ENCODE results near the gene EHMT2.
"Not testable (repeated sequence)": the region's sequence is repeated elsewhere in the genome, so short reads cannot be mapped to it uniquely, and the experiment has no call there.

EHMT2 gene

GRCh38 chr6:31897612-31898382 is at the start of gene EHMT2:
Gene EHMT2, minus strand, starts transcription at chr6:31897698. Its CDS starts 21 bp downstream, at chr6:31897677.
- FAIRE-seq: no peak

DNA sequence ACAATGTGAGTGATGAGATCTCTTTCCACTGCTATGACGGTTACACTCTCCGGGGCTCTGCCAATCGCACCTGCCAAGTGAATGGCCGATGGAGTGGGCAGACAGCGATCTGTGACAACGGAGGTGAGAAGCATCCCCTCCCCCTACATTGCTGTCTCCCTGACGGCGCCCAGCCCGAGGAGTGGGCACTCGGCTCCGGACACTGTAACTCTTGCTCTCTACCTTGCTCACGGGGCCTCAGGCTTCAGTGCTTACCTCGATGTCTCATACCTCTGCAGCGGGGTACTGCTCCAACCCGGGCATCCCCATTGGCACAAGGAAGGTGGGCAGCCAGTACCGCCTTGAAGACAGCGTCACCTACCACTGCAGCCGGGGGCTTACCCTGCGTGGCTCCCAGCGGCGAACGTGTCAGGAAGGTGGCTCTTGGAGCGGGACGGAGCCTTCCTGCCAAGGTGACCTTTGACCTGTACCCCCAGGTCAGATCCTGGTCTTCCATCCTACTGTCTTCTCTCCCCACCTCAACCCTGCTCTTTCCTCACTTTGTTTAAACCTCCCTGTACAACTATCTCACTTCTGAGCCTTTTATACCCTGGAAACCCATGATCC is 49.7 kb upstream of the EHMT2 start:
- FAIRE-seq: no peak

DNA sequence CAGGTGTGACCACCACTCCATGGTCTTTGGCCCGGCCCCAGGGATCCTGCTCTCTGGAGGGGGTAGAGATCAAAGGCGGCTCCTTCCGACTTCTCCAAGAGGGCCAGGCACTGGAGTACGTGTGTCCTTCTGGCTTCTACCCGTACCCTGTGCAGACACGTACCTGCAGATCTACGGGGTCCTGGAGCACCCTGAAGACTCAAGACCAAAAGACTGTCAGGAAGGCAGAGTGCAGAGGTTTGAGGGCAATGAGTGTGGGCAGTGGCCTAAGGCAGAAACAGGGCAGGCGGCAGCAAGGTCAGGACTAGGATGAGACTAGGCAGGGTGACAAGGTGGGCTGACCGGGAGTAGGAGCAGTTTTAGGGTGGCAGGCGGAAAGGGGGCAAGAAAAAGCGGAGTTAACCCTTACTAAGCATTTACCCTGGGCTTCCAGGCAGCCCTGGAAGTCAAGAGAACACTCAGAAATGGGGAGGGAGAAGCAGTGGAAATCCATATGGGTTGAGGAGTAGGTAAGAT is 48.9 kb upstream of the EHMT2 start:
- FAIRE-seq: no peak

DNA sequence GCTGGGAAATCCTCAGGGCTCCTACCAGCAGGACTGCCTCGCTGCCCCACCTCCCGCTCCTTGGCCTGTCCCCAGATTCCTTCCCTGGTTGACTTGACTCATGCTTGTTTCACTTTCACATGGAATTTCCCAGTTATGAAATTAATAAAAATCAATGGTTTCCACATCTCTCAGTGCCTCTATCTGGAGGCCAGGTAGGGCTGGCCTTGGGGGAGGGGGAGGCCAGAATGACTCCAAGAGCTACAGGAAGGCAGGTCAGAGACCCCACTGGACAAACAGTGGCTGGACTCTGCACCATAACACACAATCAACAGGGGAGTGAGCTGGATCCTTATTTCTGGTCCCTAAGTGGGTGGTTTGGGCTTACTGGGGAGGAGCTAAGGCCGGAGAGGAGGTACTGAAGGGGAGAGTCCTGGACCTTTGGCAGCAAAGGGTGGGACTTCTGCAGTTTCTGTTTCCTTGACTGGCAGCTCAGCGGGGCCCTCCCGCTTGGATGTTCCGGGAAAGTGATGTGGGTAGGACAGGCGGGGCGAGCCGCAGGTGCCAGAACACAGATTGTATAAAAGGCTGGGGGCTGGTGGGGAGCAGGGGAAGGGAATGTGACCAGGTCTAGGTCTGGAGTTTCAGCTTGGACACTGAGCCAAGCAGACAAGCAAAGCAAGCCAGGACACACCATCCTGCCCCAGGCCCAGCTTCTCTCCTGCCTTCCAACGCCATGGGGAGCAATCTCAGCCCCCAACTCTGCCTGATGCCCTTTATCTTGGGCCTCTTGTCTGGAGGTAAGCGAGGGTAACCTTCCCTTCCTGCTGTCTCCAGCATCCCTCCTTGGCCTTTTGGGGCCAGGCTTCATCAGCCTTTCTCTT is 48.2 kb upstream of the EHMT2 start, which contains the start of gene CFB:
TSS of gene CFB (plus strand) at position 589 of the 863 bp plus-strand sequence. CDS start at position 716, 127 bp downstream.
- FAIRE-seq: no peak

DNA sequence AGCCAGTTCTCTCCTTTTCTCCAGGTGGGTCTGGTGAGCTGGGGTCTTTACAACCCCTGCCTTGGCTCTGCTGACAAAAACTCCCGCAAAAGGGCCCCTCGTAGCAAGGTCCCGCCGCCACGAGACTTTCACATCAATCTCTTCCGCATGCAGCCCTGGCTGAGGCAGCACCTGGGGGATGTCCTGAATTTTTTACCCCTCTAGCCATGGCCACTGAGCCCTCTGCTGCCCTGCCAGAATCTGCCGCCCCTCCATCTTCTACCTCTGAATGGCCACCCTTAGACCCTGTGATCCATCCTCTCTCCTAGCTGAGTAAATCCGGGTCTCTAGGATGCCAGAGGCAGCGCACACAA is 47.6 kb upstream of the EHMT2 start:
- FAIRE-seq: no peak

- FAIRE-seq: no peak
Observed at GRCh38 chr6:31943742-31944141, 46.2 kb upstream of the EHMT2 start.

DNA sequence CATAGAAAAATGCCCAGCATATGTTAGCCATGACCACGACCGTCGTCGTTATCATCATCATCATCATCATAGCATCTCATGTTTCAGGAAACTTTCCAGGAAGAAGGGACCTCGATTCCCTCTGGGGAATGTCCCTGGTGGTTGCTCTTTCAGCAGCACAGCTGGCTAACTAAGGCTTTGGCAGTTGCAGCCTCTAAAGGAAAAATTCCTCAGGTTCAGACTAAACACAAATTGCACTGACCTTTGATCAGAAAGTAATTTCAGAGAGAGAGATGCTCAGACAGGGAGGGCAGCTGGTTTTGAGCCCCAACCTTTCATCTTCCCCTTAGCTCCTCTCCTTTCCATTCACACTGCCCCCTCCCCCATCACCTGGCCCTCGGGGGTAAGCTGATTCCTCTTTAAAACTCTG is 42.8 kb upstream of the EHMT2 start:
- no peak for FAIRE-seq

DNA sequence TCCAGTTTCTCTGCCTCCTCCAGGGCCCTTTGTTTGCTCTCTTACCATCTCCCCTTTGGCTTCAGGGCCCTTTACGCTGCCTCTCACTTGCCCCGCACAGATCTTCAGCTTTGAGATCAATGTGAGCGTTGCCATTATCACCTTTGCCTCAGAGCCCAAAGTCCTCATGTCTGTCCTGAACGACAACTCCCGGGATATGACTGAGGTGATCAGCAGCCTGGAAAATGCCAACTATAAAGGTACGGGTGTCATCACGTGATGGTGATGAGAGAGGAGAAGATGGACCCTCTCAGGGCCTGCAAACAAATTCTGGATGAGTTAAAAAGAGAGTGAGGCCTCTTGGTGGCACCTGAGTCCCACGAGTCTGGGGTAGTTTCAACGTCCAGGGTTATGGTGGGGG is 38.3 kb upstream of the EHMT2 start:
- FAIRE-seq: no peak

DNA sequence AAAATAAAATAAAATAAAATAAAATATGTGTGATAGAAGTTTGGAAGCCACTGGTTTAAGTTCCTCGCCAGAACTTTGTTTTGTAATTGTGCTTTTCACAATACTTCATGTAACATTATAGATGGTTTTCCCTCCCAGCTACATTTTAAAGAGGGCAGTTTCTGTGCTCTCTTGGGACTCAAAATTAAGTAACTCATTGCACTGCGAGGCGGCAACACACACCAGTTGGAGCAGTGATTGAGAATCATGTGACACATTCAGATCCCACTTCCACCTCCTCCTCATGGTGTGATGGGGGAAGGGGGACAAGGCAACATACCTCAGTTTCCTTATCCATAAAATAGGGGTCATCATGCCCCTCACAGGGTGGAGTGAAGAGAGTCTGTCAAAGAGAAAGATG is 37.5 kb upstream of the EHMT2 start:
- FAIRE-seq: no peak

- FAIRE-seq: no peak
Observed at GRCh38 chr6:31933537-31933936, 36.0 kb upstream of the EHMT2 start.

- FAIRE-seq: not testable (repeated sequence)
Observed at GRCh38 chr6:31932137-31932536, 34.6 kb upstream of the EHMT2 start.

- FAIRE-seq: no peak
Observed at GRCh38 chr6:31930962-31931361, 33.5 kb upstream of the EHMT2 start.

DNA sequence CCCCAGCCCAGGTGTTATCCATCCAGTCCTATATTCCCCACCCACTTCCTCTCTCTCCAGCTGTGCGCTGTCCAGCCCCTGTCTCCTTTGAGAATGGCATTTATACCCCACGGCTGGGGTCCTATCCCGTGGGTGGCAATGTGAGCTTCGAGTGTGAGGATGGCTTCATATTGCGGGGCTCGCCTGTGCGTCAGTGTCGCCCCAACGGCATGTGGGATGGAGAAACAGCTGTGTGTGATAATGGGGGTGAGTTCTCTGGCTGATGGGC is 31.1 kb upstream of the EHMT2 start:
- no peak for FAIRE-seq

DNA sequence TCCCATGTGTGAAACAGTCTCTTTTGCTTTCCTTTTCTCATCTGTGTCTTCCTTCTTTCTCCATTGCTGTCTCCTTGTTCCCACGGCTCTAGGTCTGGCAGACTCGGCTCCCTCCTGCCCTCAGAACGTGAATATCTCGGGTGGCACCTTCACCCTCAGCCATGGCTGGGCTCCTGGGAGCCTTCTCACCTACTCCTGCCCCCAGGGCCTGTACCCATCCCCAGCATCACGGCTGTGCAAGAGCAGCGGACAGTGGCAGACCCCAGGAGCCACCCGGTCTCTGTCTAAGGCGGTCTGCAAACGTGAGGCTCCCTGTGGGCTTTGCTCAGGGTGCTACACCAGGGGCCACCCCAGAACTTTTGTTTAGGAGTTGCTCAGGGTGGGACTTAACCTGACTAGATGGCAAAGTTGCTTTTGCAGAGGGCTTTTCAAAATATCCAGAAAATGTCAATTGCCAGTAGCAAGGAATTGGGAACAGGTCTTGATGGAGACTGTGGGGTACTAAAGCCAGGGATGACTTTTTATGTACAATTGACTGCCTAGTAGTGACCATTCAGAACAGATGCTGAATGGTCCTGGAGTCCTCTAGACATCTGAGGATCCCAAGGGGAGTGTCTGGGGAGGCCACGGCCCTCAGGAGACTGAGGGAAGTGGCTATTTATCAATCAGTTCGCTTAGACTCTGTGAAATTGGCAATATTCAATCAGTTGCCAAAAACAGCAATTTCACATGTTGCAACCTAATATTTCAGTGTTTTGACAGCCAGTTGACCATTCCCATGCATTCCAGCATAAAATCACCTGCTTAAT is 30.6 kb upstream of the EHMT2 start:
- FAIRE-seq: no peak

- FAIRE-seq: no peak
Observed at GRCh38 chr6:31927242-31927862, 29.9 kb upstream of the EHMT2 start, which contains the start of gene C2. Gene C2, plus strand, starts transcription at chr6:31927717. Its CDS starts 36 bp downstream, at chr6:31927753.

- FAIRE-seq: no peak
Observed at GRCh38 chr6:31922942-31923341, 25.4 kb upstream of the EHMT2 start.

DNA sequence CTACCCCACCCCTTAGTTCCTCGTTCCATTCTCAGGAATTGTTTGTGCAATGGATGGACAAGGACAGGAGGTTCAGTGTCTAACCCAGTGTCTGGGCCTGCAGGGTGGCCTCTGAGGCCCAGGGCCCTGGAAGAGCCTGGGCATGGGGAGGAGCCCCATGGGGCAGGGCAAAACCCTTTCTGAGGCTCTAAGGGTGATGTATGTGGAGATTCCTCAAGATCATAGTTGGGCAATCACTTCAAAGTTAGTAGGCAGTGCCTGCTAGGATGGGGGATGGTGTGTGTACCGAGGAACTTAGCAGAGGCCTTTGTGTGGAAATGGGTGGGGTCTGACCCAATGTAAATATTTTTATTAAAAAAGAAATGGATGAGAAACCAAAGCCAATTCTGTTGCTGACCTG is 23.3 kb upstream of the EHMT2 start:
- FAIRE-seq: no peak

DNA sequence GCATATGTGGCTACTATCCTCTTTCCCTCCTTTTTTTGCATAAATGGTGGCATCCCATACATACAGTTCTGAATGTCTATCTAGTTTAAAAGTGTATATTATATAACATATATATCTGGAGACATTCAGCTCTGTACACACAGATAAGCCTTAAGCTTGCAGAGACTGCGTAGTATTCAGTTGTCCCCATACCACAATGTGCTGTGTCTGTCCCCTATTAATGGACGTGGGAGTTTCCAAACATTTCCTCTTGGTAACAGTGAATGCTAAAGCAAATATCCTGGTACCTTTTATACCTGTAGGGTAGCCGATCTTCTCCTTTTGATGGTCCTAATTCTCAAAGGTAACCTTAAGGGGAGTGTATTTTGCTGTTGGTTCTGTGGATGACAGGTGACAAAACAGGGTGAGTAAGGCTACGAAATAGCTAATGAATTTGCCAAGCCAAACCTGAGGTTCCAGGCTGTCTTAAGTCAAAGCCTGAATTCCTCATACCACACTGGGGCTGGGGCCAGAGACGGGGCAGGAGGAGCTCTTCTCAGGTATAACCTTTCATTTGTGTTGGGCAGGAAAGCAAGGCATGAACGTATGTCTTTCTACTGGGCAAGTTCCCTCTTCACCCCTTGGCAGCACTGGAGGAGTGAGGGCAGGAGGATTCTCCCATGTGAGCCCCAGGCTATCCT is 22.3 kb upstream of the EHMT2 start:
- no peak for FAIRE-seq

GRCh38 chr6:31918069-31918720 is 20.7 kb upstream of the EHMT2 start:
- FAIRE-seq: no peak

GRCh38 chr6:31915756-31916155 is 18.3 kb upstream of the EHMT2 start:
- no peak for FAIRE-seq

- no peak for FAIRE-seq
Observed at GRCh38 chr6:31915351-31915750, 17.9 kb upstream of the EHMT2 start.
